ENCODE data around the gene TNFRSF18.

The TNFRSF18 gene

DNA sequence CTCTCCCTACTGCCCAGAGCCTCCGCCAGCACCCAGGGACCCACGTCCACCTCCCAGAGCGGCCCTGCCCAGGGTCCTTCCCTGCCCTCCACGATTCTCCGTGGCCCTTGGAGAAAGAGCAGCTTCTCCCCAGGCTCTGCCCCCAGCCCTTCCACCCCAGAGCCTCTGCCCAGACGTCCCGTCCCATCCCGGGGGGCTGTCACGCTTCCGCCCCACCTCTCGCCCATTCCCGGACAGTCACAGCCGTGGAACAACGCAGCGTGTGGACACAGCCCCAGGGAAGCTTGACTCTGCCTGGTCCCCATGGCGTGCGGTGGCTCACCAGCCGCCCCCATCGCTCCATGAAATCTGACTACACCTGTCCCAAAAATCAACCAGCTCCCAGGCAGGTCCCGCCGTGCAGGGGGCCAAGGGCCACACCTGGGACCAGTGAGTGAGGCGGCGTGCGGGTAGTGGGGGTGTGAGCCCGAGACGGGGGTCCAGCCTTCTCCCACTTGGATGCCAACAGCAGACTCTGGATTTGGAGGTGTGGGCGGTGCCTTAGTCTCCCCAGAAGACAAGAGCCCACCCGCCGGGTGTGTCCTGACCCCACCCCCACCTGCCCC lies 45.2 kb downstream of the TNFRSF18 start:
- peaks cover 34% of the 10 kb centered on the region for H3K27me3 ChIP-seq

DNA sequence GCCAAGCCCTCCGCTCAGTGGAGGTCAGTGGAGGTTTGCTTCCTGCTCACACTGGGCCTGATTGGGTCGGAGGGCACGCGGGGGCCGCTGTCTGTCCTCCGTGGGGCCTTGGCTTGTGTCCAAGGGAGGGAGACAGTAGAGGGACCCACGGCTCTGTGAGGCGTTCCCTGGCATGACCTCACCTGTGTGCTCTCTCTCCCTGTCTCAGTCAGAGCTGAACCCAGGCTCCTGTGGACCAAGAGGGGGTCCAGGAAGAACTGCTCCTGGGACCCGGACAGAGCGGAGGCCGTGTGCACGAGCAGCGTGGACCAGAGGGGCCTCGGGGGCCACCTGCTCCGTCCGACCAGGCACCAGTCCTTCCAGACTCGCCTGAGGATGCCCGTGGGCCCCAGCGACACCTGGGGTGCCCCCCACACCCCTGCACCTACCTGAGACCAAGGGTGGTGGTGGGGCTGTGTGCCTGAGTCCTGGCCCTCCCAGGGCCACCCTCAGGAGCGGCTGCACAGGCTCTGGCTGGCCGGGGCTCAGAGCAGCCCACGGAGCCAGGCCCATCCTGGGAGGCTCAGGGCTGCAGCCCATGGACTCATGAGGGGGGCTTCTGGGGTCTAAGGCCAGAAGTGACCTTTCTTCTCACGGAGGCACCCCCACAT lies 46.0 kb downstream of the TNFRSF18 start:
- peaks cover 27% of the 10 kb centered on the region for H3K27me3 ChIP-seq

More for the DNA sequence above, 45.2 kb downstream of the TNFRSF18 start:
- Histone ChIP-seq H3K4me2 (no peak overlapping the region), H3K4me1 (peaks cover 61% of the 10 kb centered on the region), H3K9ac (no peak overlapping the region), H3K9me3 (peaks cover 2% of the 10 kb centered on the region; the same call in 1 of the 2 replicates), H3K4me3 (no peak overlapping the region), H4K20me1 (no peaks in the 10 kb centered on the region), H3K27ac (no peak overlapping the region), H3K36me3 (no peaks in the 10 kb centered on the region)
- TF ChIP-seq Cebpa-rat (IDR thresholded peaks at IDR 0.05): no peak

GRCh38 chr1:1157914-1158710 lies 48.3 kb downstream of the TNFRSF18 start:
- Histone ChIP-seq H3K9ac (peak overlapping the region; percentile 90), H4K20me1 (no peaks in the 10 kb centered on the region), H3K36me3 (no peaks in the 10 kb centered on the region), H3K4me3 (peak overlapping the region; percentile 71), H3K4me2 (peak overlapping the region; percentile 100), H3K9me3 (peaks cover 18% of the 10 kb centered on the region), H3K27ac (peak overlapping the region; percentile 97), H3K4me1 (peaks cover 30% of the 10 kb centered on the region), H3K27me3 (peaks cover 4% of the 10 kb centered on the region; the same call in 1 of the 2 replicates)
- TF ChIP-seq Cebpa-rat (IDR thresholded peaks at IDR 0.05): no peak

More for the DNA sequence above, 46.0 kb downstream of the TNFRSF18 start:
- Histone ChIP-seq H3K36me3 (no peaks in the 10 kb centered on the region), H3K9me3 (peaks cover 9% of the 10 kb centered on the region), H3K4me3 (no peak overlapping the region), H3K9ac (no peak overlapping the region), H3K4me2 (no peak overlapping the region), H3K4me1 (peaks cover 53% of the 10 kb centered on the region), H4K20me1 (no peaks in the 10 kb centered on the region), H3K27ac (no peak overlapping the region)
- TF ChIP-seq Cebpa-rat (IDR thresholded peaks at IDR 0.05): no peak

GRCh38 chr1:1157426-1157913 lies 48.9 kb downstream of the TNFRSF18 start:
- no peaks in the 10 kb centered on the region; the same call in 1 of the 2 replicates for H3K27me3 ChIP-seq
- no peaks in the 10 kb centered on the region for H3K36me3 ChIP-seq
- peak overlapping the region; percentile 71 for H3K4me3 ChIP-seq
- H3K4me1 ChIP-seq: peaks cover 28% of the 10 kb centered on the region
- TF ChIP-seq Cebpa-rat (IDR thresholded peaks at IDR 0.05): no peak
- peaks cover 24% of the 10 kb centered on the region for H3K9me3 ChIP-seq
- peak overlapping the region; percentile 97 for H3K27ac ChIP-seq
- peak overlapping the region; percentile 100 for H3K4me2 ChIP-seq
- H3K9ac ChIP-seq: peak overlapping the region; percentile 90
- H4K20me1 ChIP-seq: no peaks in the 10 kb centered on the region

DNA sequence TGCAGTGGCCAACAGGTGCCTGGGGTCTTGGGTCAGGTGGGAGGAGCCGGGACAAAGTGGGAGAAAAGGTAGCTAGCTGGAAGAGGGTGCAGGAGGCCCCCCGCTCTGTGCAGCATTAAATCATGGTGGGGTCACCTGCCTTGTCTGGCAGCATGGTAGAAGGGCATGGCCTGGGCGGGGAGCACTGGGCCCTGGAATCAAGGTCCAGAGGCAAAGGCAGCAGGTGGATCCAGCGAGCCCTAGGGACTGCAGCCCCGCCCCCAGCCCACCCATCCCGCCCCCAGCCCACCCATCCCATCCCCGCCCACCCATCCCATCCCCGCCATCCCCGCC lies 49.4 kb downstream of the TNFRSF18 start:
- Histone ChIP-seq H3K4me2 (peak overlapping the region; percentile 28; the same call in 1 of the 2 replicates), H3K27me3 (no peaks in the 10 kb centered on the region), H3K4me3 (no peak overlapping the region), H3K9me3 (peaks cover 25% of the 10 kb centered on the region), H3K4me1 (peaks cover 28% of the 10 kb centered on the region), H3K9ac (no peak overlapping the region), H3K36me3 (no peaks in the 10 kb centered on the region), H3K27ac (no peak overlapping the region), H4K20me1 (no peaks in the 10 kb centered on the region)
- no peak for TF ChIP-seq Cebpa-rat (IDR thresholded peaks at IDR 0.05)

GRCh38 chr1:1156140-1157032 lies 50.0 kb downstream of the TNFRSF18 start:
- Histone ChIP-seq H3K27me3 (no peaks in the 10 kb centered on the region), H3K9ac (no peak overlapping the region), H4K20me1 (no peaks in the 10 kb centered on the region), H3K4me2 (peak overlapping the region; percentile 28; the same call in 1 of the 2 replicates), H3K4me1 (peaks cover 31% of the 10 kb centered on the region), H3K27ac (0 out of 2 replicates have a peak overlapping the region, but pooled peaks have one; percentile 6), H3K9me3 (peaks cover 25% of the 10 kb centered on the region), H3K36me3 (no peaks in the 10 kb centered on the region), H3K4me3 (no peak overlapping the region)
- TF ChIP-seq Cebpa-rat (IDR thresholded peaks at IDR 0.05): no peak

- H3K4me3 ChIP-seq: no peak overlapping the region
- no peak overlapping the region for H3K4me2 ChIP-seq
- H3K27ac ChIP-seq: no peak overlapping the region
- H3K4me1 ChIP-seq: peaks cover 42% of the 10 kb centered on the region
- H3K9ac ChIP-seq: no peak overlapping the region
- peaks cover 25% of the 10 kb centered on the region for H3K9me3 ChIP-seq
- no peaks in the 10 kb centered on the region for H4K20me1 ChIP-seq
- no peaks in the 10 kb centered on the region for H3K27me3 ChIP-seq
- TF ChIP-seq Cebpa-rat (IDR thresholded peaks at IDR 0.05): no peak
- no peaks in the 10 kb centered on the region for H3K36me3 ChIP-seq
Measured at GRCh38 chr1:1155258-1155657, 51.1 kb downstream of the TNFRSF18 start.

GRCh38 chr1:1153874-1154273 lies 52.5 kb downstream of the TNFRSF18 start:
- Histone ChIP-seq H3K9ac (no peak overlapping the region), H3K27me3 (no peaks in the 10 kb centered on the region), H3K27ac (no peak overlapping the region), H3K4me2 (no peak overlapping the region), H3K36me3 (no peaks in the 10 kb centered on the region), H3K9me3 (peaks cover 25% of the 10 kb centered on the region), H4K20me1 (no peaks in the 10 kb centered on the region), H3K4me3 (no peak overlapping the region), H3K4me1 (peaks cover 41% of the 10 kb centered on the region)
- TF ChIP-seq Cebpa-rat (IDR thresholded peaks at IDR 0.05): no peak
